22Rv1 (cell line): ENCODE measurements around the gene LRRC4B.

ENCODE experiments used
- CTCF ChIP-seq: fragments of 450-650 bp; IDR thresholded peaks from 2 replicates; pipeline ENCODE4 v1.5.1; 2017; ENCODE audit warnings: mild to moderate bottlenecking
- ZFX ChIP-seq: fragments of 450-650 bp; IDR thresholded peaks from 2 replicates; pipeline ENCODE4 v1.6.1; 2017; ENCODE audit warnings: antibody characterized with exemption, borderline replicate concordance

DNA sequence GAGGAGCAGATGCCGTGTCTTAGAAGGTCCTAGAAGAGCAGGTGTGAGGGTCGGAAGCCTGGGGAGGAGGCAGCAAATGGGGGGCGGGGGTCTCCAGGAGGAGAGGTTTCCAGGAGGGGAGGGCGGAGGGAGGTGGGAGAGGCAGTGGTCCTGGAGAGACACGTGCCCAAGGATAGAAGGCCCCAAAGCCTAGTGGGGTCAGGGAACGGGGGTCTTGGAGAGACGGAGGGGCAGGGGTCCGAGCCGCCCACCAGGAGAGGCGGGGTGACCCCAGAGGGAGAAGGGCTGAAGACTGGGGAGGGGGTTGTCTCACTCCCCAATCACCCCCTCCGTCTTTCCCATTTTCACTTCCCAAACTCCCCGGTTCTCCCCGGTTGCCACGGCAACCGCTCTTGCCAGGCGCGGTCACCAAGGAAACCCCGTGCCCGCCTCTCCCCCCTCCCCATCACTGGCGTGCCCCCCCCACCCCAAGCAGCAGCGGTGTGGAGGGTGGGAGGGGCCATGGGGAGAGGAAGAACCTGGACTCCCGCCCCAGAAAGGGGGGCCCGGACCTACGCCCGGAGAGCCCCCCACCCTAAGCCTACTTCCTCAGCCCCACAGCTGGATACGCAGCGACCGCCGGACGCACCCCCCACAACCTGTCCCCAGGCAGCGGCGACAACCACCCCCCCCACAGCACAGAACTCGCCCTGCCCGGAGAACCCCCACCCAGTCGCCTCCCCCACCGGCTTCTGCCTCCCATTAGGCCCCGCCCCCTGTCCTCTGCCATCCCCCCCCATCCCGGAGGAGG is 988 bp downstream of the LRRC4B start:
- no peak for TF ChIP-seq CTCF
- TF ChIP-seq ZFX, result no peak
